Nephron progenitor cell (in vitro differentiated cells): Measurements from ENCODE around the gene HMGB1.

ENCODE experiments used
- DNase-seq: peaks from one replicate; pipeline ENCODE4 v3.0.0; 2021
- H3K27ac Mint-ChIP-seq: 2 replicates; pipeline ENCODE4 v1.8.0; 2021; ENCODE audit warnings: mild to moderate bottlenecking, moderate library complexity, mixed read lengths
- H3K27me3 Mint-ChIP-seq: 2 replicates; pipeline ENCODE4 v1.8.0; 2021; ENCODE audit warnings: mild to moderate bottlenecking, low read depth, mixed read lengths; ENCODE audit not compliant: poor library complexity
- H3K36me3 Mint-ChIP-seq: 2 replicates; pipeline ENCODE4 v1.8.0; 2021; ENCODE audit warnings: low read depth, mixed read lengths
- H3K4me1 Mint-ChIP-seq: 2 replicates; pipeline ENCODE4 v1.8.0; 2021; ENCODE audit warnings: mixed read lengths
- H3K4me3 Mint-ChIP-seq: 2 replicates; pipeline ENCODE4 v1.8.0; 2021; ENCODE audit warnings: mild to moderate bottlenecking, moderate library complexity, mixed read lengths
- H3K9me3 Mint-ChIP-seq: 2 replicates; pipeline ENCODE4 v1.8.0; 2021; ENCODE audit warnings: mild to moderate bottlenecking, moderate library complexity, mixed read lengths
- CTCF ChIP-seq: fragments of 200-600 bp; sonication (generic); IDR thresholded peaks from 2 replicates; pipeline ENCODE4 v1.5.0; 2021; ENCODE audit warnings: antibody characterized with exemption

Gene HMGB1

DNA sequence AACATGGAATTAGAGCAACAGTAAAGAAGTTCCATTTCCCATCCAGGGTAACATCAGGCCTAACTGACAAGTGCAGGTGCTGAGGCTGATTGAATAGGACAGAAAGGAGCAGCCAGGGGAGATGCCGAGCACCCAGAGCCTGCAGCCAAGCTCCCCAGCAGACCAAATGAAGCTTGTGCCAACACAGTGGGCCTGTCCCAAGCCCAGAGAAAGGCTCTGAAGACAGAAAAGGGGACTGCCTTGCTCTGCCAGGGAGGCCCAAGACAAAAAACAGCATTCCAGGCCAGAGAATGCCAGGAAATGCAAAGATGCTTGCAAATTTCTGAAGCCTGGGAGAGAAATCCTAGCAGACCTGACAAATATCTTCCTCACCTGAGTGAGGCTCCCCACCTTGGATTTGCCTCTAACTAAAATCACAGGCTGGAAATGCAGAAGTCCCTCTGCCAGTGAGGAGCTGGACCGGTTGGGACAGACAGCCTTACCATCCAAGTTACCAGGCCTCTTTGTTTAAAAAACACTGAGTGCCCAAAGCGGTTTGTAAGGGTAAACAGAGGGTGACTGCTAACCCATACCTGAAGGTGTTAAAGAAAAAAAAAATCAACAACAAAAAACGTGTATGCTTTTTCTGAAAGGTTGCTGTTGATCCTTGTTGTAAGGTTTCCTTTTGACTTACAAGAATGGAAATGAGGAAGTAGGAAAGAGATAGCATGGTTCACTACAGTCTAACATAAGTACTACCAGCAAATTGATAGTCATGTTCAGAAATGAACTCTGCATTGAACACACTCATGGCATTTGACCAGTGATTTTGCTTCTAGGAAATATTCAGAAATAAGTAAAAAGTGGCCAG is 11.8 kb upstream of the HMGB1 start:
- DNase-seq = no peak
- Mint-ChIP-seq H3K4me3 (no peak overlapping the region), H3K27me3 (no peaks in the 10 kb centered on the region), H3K27ac (no peak overlapping the region), H3K36me3 (no peaks in the 10 kb centered on the region), H3K4me1 (peaks cover 5% of the 10 kb centered on the region), H3K9me3 (no peaks in the 10 kb centered on the region)
- TF ChIP-seq CTCF = no peak

DNA sequence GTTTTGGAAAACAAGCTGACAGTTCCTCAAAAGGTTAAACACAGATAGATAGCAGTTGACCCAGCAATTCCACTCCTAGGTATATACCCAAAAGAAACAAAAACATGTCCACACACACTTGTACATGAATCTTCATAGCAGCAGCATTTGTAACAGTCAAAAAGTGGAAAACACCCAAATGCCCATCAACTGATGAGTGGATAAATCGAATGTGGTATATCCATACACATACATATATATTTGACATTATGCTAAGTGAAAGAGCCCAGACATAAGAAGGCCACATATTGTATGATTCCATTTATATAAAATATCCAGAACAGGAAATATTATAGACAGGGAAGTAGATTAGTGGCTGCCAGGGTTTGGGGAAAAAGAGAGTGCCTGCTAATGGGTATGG is 7.9 kb upstream of the HMGB1 start:
- peaks cover 5% of the 10 kb centered on the region for H3K4me1 Mint-ChIP-seq
- TF ChIP-seq CTCF = no peak
- H3K27me3 Mint-ChIP-seq = peaks cover 3% of the 10 kb centered on the region
- no peak overlapping the region for H3K4me3 Mint-ChIP-seq
- no peaks in the 10 kb centered on the region for H3K9me3 Mint-ChIP-seq
- no peaks in the 10 kb centered on the region for H3K36me3 Mint-ChIP-seq
- no peak for DNase-seq
- no peak overlapping the region for H3K27ac Mint-ChIP-seq

DNA sequence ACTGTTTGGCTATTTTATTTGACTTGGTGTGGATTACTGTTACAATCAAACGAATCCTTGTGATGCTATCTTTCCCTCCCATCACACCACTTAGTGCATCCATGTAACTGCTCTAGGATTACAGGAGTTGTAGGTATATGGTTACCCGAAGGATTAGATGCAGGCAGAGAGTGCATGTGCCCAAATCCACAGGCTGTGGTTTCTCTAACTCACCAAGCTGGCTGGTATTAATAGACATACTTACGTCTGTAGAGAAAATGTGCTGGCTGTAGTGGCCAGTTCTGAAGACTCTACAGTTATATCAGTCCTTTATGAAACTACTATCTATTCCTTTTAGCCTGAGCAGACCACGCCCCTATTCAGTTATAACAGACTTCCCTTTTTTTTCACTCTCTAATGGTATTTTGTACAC is 1.1 kb upstream of the HMGB1 start:
- peaks cover 7% of the 10 kb centered on the region for H3K27me3 Mint-ChIP-seq
- peaks cover 14% of the 10 kb centered on the region for H3K36me3 Mint-ChIP-seq
- H3K4me3 Mint-ChIP-seq = peak overlapping the region; percentile 92
- no peak for DNase-seq
- H3K27ac Mint-ChIP-seq = peak overlapping the region; percentile 100
- H3K4me1 Mint-ChIP-seq = peaks cover 26% of the 10 kb centered on the region
- no peaks in the 10 kb centered on the region for H3K9me3 Mint-ChIP-seq
- no peak for TF ChIP-seq CTCF

DNA sequence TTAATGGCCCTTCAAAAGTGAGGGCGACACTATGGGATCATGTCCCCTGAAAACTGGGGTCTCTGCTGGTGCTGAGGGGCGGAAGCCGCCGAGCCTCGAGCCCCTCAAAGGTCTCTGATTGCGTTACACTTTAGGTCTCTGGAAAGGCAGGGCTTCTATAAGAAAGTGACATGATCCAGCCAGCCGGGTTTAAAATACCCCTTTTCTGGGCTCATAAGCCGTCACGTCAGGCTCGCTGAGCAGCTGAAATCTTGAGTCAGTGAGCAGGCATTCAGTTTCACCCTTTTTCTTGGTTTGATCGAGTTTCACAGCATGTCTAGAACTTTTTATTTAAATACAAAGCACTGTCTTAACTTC is 600 bp upstream of the HMGB1 start:
- peak overlapping the region; percentile 92 for H3K4me3 Mint-ChIP-seq
- DNase-seq = no peak
- peaks cover 17% of the 10 kb centered on the region for H3K36me3 Mint-ChIP-seq
- TF ChIP-seq CTCF = no peak
- no peaks in the 10 kb centered on the region for H3K9me3 Mint-ChIP-seq
- H3K27ac Mint-ChIP-seq = peak overlapping the region; percentile 100
- H3K27me3 Mint-ChIP-seq = peaks cover 7% of the 10 kb centered on the region
- peaks cover 29% of the 10 kb centered on the region for H3K4me1 Mint-ChIP-seq

DNA sequence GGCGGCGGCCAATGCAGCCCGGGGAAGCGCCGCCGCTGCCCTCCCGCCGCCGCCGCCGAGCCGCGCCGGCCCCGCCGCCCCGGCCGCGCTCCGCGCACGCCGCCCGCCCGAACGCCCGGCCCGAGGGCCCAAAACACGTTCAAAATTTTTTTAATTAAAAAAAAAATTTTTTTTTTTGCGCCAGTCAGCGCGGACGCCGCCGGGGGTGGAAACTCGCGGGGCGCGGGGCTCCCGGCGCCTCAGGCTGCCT is 468 bp downstream of the HMGB1 start:
- peaks cover 32% of the 10 kb centered on the region for H3K4me1 Mint-ChIP-seq
- H3K4me3 Mint-ChIP-seq = no peak overlapping the region
- peaks cover 4% of the 10 kb centered on the region for H3K27me3 Mint-ChIP-seq
- no peak for TF ChIP-seq CTCF
- peaks cover 20% of the 10 kb centered on the region for H3K36me3 Mint-ChIP-seq
- H3K9me3 Mint-ChIP-seq = no peaks in the 10 kb centered on the region
- no peak for DNase-seq
- H3K27ac Mint-ChIP-seq = no peak overlapping the region
